Amygdala (tissue), 56 donors: ENCODE measurements around the gene EZR.
"Not testable (repeated sequence)": the region's sequence is repeated elsewhere in the genome, so short reads cannot be mapped to it uniquely, and the experiment has no call there.

Experiments
- DNase-seq, 56 donors: peaks; one replicate each; lab custom pipeline; 2025; lab: John Stamatoyannopoulos, UW

The EZR gene

GRCh38 chr6:158843751-158844683, 24.8 kb upstream of the EZR start:
- no peak for DNase-seq

- DNase-seq: no peak
These were observed 22.2 kb upstream of the EZR start for GRCh38 chr6:158841358-158841757.

- no peak for DNase-seq
These were observed 21.3 kb upstream of the EZR start for GRCh38 chr6:158840465-158840864.

- no peak for DNase-seq
These were observed 20.6 kb upstream of the EZR start for GRCh38 chr6:158839796-158840195.

- not testable (repeated sequence) for DNase-seq
These were observed 19.6 kb upstream of the EZR start for GRCh38 chr6:158838790-158839189.

GRCh38 chr6:158837684-158838625, 18.8 kb upstream of the EZR start:
- peak in 1 of 56 donors; percentile 7 for DNase-seq

GRCh38 chr6:158836625-158837311, 17.6 kb upstream of the EZR start:
- no peak for DNase-seq

- DNase-seq: no peak
These were observed 16.6 kb upstream of the EZR start for GRCh38 chr6:158835616-158836221.

GRCh38 chr6:158834675-158835385, 15.7 kb upstream of the EZR start:
- DNase-seq: no peak

GRCh38 chr6:158832807-158833206, 13.6 kb upstream of the EZR start:
- not testable (repeated sequence) for DNase-seq

- DNase-seq: no peak
These were observed 12.9 kb upstream of the EZR start for GRCh38 chr6:158832026-158832425.

- DNase-seq: no peak
These were observed 12.4 kb upstream of the EZR start for GRCh38 chr6:158831571-158831970.

- DNase-seq: no peak
These were observed 11.6 kb upstream of the EZR start for GRCh38 chr6:158830736-158831135.

GRCh38 chr6:158828807-158829206, 9.6 kb upstream of the EZR start:
- DNase-seq: no peak

- DNase-seq: no peak
These were observed 7.8 kb upstream of the EZR start for GRCh38 chr6:158826819-158827501.

- no peak for DNase-seq
These were observed 6.8 kb upstream of the EZR start for GRCh38 chr6:158825951-158826306.

GRCh38 chr6:158825038-158825950, 6.1 kb upstream of the EZR start:
- no peak for DNase-seq

GRCh38 chr6:158823616-158824015, 4.4 kb upstream of the EZR start:
- DNase-seq: not testable (repeated sequence)
